Thyroid gland (tissue), 4 donors: ENCODE data around the gene OTUD6A.

Experiments
- POLR2A ChIP-seq, 2 donors: fragments of 450-650 bp; IDR thresholded peaks; one replicate each; pipeline ENCODE4 v1.6.1; 2017; ENCODE audit warnings: antibody characterized with exemption in 2 of 2, mild to moderate bottlenecking in 2 of 2, moderate library complexity in 1 of 2
- TF ChIP-seq, protein P1 (sequence below), 6 experiments: fragments of 200-600 bp in 3 of 6; fragments of 450-650 bp in 3 of 6; sonication (generic) in 3 of 6; IDR thresholded peaks; one replicate each; pipeline ENCODE4 v1.5.1; 2016 to 2019; ENCODE audit warnings: antibody characterized with exemption in 6 of 6, mild to moderate bottlenecking in 2 of 6, inconsistent platforms in 1 of 6, moderate library complexity in 1 of 6

DNA sequence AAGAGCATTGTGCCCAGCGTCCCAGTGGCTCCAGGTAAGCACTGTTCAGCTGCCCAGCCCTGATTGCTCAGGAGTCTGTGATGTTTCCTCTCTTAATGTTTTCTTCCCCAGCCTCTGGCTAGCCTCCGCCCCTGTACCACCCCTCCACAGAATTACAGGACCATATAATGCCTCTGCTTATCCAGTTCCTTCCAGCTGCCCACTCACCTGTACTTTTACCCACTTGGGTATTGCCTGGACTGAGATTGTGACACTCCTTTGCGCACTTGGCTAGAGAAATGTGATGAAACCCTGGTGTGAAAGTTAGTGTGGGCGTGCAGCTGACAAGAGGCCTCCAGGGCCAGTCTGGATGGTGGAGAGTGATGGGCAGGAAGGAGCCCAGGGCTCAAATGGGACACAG lies 12.3 kb upstream of the OTUD6A start, which contains the start of gene AWAT2:
- TF ChIP-seq, protein P1, sequence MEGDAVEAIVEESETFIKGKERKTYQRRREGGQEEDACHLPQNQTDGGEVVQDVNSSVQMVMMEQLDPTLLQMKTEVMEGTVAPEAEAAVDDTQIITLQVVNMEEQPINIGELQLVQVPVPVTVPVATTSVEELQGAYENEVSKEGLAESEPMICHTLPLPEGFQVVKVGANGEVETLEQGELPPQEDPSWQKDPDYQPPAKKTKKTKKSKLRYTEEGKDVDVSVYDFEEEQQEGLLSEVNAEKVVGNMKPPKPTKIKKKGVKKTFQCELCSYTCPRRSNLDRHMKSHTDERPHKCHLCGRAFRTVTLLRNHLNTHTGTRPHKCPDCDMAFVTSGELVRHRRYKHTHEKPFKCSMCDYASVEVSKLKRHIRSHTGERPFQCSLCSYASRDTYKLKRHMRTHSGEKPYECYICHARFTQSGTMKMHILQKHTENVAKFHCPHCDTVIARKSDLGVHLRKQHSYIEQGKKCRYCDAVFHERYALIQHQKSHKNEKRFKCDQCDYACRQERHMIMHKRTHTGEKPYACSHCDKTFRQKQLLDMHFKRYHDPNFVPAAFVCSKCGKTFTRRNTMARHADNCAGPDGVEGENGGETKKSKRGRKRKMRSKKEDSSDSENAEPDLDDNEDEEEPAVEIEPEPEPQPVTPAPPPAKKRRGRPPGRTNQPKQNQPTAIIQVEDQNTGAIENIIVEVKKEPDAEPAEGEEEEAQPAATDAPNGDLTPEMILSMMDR (IDR thresholded peaks at IDR 0.05): no peak
- TF ChIP-seq POLR2A (IDR thresholded peaks at IDR 0.05): no peak
